ENCODE measurements around the gene EFHD2.
A peak's percentile ranks its signal among the peaks of the same experiment; 100 is the strongest.
"Not testable (repeated sequence)": the region's sequence is repeated elsewhere in the genome, so short reads cannot be mapped to it uniquely, and the experiment has no call there.

EFHD2 gene

DNA sequence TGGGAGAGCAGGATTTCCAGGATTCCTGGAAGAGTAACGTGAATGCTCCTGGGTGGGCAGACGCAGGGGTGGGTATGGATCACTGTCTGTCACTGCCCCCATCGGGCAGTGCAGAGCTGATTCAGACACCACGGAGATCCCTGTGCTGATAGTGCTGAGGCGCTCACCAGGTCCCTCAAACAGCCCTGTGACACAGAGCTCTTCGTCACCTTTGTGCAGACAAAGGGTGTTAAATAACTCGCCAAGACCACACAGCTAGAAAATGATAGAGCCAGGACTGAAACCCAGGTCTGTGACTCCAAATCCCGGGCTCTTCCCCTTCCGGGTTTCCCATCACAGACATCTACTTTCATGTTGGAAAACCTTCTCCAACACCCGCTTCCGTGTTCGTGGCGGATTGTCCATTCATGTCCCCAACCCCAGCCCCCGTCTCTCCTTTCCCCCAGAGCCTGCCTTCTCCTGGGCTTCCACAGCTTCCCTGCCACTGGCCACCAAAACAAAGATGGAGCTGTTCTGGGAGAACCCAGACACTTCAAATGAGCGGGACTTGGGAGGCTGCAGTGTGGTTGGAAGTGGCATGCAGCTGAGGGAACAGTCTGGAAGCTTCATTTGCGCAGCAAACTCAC is 2.6 kb downstream of the EFHD2 start:
- DNase-seq (ENCODE audit: low read depth in 3 of 3), result peak in 2 of 3 donors; percentile 26 to 41

GRCh38 chr1:15412843-15413242 is 3.2 kb downstream of the EFHD2 start:
- no peak for DNase-seq (ENCODE audit: low read depth in 3 of 3)

GRCh38 chr1:15413563-15414444 is 4.1 kb downstream of the EFHD2 start:
- DNase-seq (ENCODE audit: low read depth in 3 of 3), result no peak

DNA sequence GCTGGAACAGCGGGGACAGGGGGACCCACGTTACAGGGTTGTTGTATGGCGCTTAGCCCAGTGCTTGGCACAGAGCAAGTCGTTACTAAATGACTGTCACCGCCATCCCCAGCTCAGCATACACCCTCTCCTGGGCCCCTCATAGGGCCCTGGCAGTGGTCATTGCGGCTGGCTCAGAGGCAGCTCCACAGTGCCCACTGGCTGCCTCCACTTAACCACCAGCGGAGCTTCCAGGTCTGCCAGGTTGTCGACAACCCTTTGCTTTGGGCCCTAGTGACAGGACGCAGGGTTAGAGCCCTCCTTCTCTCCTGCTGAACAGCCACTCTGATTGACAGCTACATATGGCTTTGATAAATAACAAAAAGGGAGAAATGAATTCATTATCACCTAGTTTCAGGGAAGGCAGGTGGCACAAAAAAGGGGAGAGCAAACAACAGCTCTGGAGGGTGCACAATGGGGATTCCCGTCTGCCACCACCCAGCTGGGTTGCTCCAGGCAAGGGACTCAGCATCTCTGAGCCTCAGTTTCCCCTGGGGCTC is 4.8 kb downstream of the EFHD2 start:
- DNase-seq (ENCODE audit: low read depth in 3 of 3), result no peak

- peak in 2 of 3 donors; percentile 23 to 27 for DNase-seq (ENCODE audit: low read depth in 3 of 3)
Observed at GRCh38 chr1:15417059-15417934, 7.6 kb downstream of the EFHD2 start.

DNA sequence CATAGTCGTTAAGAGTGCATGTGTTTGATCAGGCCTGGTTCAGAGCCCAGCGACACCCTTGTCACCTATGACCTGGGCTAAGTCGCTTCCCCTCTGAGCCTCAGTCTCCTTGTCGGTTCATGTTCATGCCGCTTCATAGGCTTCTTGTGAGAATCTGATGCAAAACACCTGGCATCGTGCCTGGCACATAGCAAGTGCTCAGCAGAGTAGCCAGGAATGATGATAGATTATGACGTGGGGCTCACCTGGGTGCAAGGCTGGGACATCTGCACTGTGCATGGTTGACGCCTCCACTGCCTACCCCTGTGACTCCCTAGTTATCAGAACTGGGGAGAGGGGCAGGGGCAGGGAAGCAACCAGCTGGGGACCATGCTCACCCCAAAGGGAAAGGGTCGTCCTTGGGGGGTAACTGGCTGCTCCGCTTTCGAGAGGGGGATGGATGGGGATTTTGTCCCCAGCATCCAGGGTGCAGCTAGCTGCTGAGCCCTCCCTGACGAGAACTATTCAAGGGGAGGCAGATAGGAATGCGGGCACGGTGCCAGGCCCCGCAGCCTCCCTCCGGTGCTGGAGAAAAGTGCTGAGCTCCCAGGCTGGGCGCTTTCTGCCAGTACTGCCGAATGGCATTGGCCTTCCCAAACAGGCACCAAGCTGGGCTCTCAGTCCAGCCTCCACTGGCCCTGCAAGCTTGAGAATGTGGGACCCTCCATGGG is 9.3 kb downstream of the EFHD2 start:
- DNase-seq (ENCODE audit: low read depth in 3 of 3), result no peak

DNA sequence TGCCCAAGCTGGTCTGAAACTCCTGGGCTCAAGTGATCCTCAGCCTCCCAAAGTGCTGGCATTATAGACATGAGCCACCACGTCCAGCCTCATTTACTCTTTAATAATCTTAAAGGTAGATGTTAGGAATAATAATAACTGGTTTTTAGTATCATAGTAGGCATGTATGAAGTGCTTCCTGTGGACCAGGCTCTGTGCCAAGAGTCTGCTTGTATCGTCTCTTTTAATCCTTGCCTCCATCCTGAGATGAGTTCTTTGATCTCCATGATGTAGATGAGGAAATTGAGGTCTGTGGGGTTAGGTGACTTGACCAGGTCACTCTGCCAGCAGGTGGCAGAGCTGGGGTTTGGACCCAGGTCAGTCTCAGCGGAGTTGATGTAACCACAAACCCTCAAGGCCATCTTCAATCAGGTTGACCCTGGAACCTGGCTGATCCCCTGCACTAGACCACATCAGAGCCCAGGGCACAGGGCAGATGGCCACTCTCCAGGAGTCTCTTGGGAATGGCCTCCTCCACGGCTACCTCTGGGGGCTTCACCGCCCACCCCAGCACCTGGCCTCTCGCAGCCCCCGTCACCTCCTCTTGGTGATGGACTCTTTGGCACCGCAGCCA is 11.3 kb downstream of the EFHD2 start:
- DNase-seq (ENCODE audit: low read depth in 3 of 3), result no peak

DNA sequence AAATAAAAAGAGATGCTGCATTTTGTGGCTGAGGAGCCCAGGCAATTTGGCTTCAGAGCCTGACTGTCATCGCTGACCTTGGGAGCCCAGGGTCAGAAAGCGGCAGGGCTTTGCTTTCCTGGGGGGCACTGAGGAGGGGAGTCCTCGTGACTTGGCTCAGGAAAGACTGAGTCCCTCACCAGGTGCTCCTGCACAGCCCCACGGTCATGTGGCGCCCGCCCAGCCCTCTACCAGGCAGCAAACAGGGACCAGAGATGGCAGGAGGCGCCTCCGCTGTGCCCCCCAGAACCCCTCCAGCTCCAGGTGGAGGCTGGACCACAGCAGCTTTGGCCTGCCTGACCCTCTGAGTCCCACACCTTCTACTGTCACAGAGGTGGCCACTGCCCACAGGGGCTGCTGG is 13.2 kb downstream of the EFHD2 start:
- DNase-seq (ENCODE audit: low read depth in 3 of 3), result no peak

- DNase-seq (ENCODE audit: low read depth in 3 of 3), result no peak
Observed at GRCh38 chr1:15423355-15424077, 13.8 kb downstream of the EFHD2 start.

DNA sequence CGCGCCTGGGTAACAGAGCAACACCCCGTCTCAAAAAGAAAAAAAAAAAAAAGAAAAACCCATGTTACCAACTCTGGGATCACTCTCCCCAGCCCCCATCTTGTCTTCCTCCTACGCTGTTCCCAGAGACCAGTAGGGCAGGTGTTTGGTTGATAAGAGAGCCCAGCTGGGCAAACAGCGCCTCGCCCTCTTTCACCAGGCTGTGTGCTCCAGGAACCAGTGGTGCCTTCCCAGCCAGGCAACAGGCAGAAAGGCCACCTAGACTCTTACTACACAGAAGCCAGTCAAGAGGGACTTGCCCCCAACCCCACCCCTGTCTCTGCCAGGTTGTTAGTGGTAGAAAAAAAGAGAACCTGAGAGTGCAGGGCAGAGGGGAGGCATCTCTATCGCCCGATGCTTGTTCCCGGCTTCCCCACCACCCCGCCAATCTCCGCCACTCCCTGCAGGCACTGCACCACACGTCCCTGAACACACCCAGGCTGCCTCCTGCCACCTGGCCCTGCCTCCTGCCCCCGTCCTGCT is 14.5 kb downstream of the EFHD2 start:
- no peak for DNase-seq (ENCODE audit: low read depth in 3 of 3)

DNA sequence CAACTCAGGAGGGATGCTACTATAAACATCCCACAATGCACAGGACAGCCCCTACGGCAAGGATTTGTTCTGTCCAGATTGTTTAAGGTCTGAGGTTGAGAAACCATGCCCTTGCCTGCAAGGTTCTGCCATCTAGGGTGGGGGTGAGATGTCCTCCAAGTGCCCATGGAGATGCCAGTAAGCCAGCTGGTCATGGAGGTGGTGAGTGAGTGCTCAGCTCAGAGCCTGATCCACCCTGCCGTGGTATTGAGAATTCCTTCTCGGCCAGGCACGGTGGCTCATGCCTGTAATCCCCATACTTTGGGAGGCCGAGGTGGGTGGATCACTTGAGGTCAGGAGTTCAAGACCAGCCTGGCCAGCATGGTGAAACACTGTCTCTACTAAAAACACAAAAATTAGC is 15.3 kb downstream of the EFHD2 start:
- DNase-seq (ENCODE audit: low read depth in 3 of 3), result no peak

GRCh38 chr1:15425521-15425920 is 15.8 kb downstream of the EFHD2 start:
- DNase-seq (ENCODE audit: low read depth in 3 of 3), result no peak

- DNase-seq (ENCODE audit: low read depth in 3 of 3), result no peak
Observed at GRCh38 chr1:15425958-15426357, 16.3 kb downstream of the EFHD2 start.

DNA sequence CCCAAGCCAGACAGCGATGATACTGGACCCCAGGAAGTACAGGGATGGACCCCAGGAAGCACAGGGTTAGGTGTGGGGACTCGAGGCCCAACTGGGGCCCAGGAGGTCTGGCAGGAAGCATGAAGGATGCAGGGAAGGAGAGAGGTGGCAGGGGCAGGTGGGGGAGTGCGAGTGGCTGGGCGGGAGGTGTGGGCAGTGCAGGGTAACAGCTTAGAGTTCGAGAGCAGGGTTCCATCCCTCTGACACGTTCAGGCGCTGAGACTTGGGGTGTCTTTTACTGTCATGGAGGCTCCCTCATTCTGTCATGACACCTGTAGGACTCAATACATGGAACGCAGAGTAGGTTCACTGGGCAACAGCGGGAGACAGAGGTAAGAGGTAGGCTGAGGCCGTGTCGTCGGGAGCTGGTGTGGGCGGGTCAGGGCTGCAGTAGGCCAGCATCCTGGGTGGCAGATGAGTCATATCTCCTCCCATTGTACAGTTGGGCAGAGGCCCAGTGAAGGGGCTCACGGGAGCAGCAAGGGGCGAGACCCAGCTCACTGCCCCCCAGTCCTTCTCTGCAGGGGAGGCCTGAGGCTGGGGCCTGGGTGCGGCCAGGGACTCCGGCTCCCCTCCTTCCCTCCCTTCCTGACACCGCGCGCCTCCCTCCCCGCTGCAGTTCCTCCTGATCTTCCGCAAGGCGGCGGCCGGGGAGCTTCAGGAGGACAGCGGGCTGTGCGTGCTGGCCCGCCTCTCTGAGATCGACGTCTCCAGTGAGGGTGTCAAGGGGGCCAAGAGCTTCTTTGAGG is 17.0 kb downstream of the EFHD2 start:
- no peak for DNase-seq (ENCODE audit: low read depth in 3 of 3)

DNA sequence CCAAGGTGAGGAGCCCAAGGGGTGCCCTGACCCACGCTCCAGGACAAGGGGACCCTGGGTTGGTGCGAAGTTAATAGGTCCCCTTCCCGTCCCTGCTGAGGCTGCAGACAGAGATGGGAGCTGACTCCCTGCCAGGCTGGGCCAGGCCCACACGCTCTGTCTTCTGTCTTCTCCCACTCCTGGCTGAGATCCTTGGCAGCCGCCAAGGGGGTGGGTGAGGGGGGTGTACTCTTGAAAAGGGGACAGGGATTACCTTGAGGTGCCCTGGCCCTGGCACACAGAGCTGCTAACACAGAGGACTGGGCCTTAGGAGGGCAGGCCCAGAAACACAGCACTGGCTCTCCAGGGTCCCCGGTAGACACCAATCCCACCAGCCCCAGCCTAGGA is 17.6 kb downstream of the EFHD2 start:
- DNase-seq (ENCODE audit: low read depth in 3 of 3), result no peak

DNA sequence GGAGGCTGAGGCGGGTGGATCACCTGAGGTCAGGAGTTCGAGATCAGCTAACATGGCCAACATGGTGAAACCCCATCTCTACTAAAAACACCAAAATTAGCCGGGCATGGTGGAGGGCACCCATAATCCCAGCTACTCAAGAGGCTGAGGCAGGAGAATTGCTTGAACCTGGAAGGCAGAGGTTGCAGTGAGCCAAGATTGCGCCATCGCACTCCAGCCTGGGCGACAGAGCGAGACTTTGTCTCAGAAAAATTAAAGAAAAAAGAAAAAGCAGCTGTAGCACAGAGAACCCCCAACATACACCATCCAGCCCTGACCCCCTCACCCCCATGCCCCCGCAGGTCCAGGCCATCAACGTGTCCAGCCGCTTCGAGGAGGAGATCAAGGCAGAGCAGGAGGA is 18.6 kb downstream of the EFHD2 start:
- not testable (repeated sequence) for DNase-seq (ENCODE audit: low read depth in 3 of 3)

- no peak for DNase-seq (ENCODE audit: low read depth in 3 of 3)
Observed at GRCh38 chr1:15428815-15429435, 19.2 kb downstream of the EFHD2 start.

DNA sequence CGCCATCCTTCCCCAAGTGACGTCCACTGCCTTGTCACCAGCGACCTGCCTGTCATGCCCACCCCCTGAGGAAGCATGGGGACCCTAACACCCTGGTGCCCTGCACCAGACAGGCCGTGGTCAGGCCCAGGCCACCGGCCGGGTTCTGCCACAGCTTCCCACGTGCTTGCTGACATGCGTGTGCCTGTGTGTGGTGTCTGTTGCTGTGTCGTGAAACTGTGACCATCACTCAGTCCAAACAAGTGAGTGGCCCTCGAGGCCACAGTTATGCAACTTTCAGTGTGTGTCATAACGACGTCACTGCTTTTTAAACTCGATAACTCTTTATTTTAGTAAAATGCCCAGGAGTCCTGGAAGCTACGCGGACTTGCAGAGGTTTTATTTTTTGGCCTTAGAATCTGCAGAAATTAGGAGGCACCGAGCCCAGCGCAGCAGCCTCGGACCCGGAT is 20.0 kb downstream of the EFHD2 start:
- DNase-seq (ENCODE audit: low read depth in 3 of 3), result no peak
